ENCODE results near the gene MIS18A.
A peak's percentile ranks its signal among the peaks of the same experiment; 100 is the strongest.
"Not testable (repeated sequence)": the region's sequence is repeated elsewhere in the genome, so short reads cannot be mapped to it uniquely, and the experiment has no call there.

MIS18A gene

GRCh38 chr21:32278518-32279376 is at the start of gene MIS18A:
Gene MIS18A, minus strand, starts transcription at chr21:32279049. Its CDS starts 35 bp downstream, at chr21:32279014.
- peak within 1 kb of the TSS; percentile 89 for H3K4me3 ChIP-seq (ENCODE audit: low read depth, low read length)
- DNase-seq (ENCODE audit: low read depth) = peak; percentile 80

DNA sequence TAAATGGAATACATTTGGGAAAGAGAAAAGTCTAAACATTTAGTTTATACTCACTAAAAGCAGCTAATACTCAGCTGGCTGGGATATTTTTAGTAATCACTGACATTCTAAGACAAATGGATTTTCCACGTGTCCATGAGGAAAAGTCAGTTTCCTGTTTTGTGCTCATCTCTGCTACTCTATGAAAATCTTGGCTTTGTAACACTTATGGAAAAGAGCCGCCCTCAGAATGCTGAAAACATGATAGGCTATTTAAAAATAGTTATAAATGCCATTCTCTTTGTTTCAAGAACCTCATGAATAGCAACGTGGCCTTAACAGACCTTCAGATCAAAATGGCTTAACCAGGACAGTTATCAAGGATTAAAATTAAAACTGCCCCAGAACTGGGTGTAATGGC is 49.7 kb upstream of the MIS18A start:
- no peak for DNase-seq (ENCODE audit: low read depth)
- no peak overlapping the region for H3K4me3 ChIP-seq (ENCODE audit: low read depth, low read length)

DNA sequence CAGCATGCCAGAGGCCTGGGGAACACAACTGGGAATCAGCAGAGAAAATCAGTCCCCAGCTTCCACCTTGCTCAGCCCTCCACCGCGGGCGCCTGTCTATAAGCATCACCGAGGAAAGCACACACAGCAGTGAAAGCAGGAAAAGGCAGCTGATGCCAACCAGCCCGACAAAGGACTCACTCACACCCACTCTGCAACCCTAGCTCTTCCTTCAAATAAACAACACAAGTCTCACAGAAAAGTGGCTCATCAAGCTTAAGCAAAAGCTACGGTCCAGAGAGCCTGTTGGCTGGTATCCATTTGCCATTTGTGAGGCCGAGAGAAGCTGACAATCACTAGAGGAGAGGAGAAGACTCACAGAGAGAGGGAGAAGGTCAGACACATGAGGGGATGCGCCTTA is 46.9 kb upstream of the MIS18A start:
- H3K4me3 ChIP-seq (ENCODE audit: low read depth, low read length) = no peak overlapping the region
- no peak for DNase-seq (ENCODE audit: low read depth)

DNA sequence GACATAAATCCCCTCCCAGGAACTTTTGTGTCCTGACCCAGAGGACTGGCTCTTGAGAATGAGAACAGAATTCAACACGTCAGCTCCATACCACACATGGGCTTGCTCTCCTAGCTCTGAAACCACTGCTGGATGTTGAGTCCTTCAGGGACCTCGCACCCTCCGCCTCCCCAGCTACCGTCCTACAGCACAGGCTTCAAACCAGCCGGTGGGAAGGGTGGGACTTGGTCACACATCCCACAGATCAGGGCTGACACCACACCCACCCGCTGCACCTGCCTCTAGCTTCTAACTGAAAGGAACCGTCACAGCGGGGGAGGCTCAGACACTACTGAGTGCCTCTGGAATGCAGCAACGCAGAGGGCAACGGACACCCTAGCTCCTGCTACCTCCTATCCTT is 43.8 kb upstream of the MIS18A start:
- no peak for DNase-seq (ENCODE audit: low read depth)
- H3K4me3 ChIP-seq (ENCODE audit: low read depth, low read length) = no peak overlapping the region

- no peak for DNase-seq (ENCODE audit: low read depth)
These were observed 43.3 kb upstream of the MIS18A start for GRCh38 chr21:32322103-32322502.

GRCh38 chr21:32321480-32321879 is 42.6 kb upstream of the MIS18A start:
- no peak overlapping the region for H3K4me3 ChIP-seq (ENCODE audit: low read depth, low read length)
- DNase-seq (ENCODE audit: low read depth) = no peak

More at GRCh38 chr21:32322103-32322502, 43.3 kb upstream of the MIS18A start:
- no peak overlapping the region for H3K4me3 ChIP-seq (ENCODE audit: low read depth, low read length)

- DNase-seq (ENCODE audit: low read depth) = no peak
- no peak overlapping the region for H3K4me3 ChIP-seq (ENCODE audit: low read depth, low read length)
These were observed 41.9 kb upstream of the MIS18A start for GRCh38 chr21:32320726-32321125.

DNA sequence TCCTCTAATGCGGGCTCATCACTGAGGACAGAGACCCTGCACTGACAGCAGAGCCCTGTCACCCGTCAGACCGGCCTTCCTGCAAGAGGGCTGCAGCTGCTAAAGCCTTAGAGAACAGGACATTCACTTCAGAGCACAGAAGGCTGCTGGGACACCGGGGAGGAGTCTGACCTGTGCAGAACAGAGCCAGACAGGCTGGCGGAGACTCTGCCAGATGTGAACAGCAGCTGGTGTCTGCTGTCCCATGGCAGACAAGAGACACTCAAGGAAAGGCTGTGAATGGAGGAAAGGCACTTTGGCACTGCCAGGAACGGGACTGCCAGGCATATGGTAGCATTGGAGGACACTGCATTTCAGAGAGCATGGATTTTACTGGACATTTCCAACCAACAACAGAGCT is 41.2 kb upstream of the MIS18A start:
- no peak for DNase-seq (ENCODE audit: low read depth)
- no peak overlapping the region for H3K4me3 ChIP-seq (ENCODE audit: low read depth, low read length)

GRCh38 chr21:32319012-32319411 is 40.2 kb upstream of the MIS18A start:
- DNase-seq (ENCODE audit: low read depth) = no peak
- no peak overlapping the region for H3K4me3 ChIP-seq (ENCODE audit: low read depth, low read length)

DNA sequence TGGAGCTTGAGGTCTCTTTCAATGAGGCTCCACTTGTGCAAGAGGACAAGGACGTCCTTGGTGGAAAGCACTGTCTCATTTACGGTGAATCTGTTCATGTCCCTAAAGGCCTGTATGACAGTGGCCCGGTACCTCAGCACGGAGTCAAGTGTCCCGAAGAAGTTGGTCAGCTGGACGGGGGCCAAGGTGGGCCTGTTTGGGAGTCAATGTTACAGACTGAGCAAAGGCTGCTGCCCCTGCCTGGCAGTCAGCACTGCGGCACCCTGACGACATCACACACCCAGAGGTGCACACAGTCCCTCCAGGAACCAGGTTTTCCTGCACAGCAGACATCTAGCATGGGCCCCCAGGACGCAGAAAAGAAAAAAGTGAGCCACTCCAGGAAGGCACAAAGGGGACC is 38.9 kb upstream of the MIS18A start:
- no peak overlapping the region for H3K4me3 ChIP-seq (ENCODE audit: low read depth, low read length)
- DNase-seq (ENCODE audit: low read depth) = no peak

DNA sequence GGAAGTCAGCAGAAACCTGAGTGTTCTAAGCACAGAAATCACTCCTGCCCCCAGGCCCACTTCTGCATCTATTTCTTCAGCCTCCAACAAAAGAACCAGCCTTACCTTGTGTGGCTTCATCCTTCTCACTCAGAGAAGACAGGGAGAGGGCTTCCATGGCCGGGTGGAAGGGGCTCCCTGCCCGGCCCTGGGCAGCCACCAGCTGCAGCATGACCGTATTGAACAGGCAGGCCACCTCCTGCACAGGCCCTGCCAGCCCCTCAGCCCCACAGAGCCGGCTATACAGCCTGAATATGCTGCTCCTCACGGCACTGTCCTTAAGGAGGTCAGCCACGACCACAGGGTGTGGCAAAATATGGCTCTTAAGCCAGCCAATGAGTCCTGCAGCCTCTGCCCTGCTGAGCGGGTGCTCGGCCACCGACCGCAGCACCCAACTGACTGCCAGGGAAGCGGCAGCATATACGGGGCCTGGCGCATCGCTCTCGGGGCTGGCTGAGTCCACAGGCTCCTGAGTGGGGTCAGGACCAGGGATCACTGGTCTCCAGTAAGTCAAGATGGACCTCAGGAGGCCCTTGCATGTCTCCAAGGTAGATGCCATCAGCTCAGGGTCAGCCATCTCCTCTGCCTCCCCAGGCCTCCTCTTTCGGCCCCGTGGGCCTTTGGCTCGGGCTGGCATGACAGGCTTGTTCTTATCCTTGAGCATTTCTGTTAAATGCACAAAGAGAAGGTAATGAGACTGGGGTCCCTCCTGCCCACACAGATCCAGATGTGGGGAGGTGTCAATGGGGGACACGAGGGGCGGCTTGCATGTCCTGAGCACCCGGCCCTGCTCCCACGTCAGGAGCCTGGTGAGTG is 37.7 kb upstream of the MIS18A start:
- H3K4me3 ChIP-seq (ENCODE audit: low read depth, low read length) = no peak overlapping the region
- no peak for DNase-seq (ENCODE audit: low read depth)

DNA sequence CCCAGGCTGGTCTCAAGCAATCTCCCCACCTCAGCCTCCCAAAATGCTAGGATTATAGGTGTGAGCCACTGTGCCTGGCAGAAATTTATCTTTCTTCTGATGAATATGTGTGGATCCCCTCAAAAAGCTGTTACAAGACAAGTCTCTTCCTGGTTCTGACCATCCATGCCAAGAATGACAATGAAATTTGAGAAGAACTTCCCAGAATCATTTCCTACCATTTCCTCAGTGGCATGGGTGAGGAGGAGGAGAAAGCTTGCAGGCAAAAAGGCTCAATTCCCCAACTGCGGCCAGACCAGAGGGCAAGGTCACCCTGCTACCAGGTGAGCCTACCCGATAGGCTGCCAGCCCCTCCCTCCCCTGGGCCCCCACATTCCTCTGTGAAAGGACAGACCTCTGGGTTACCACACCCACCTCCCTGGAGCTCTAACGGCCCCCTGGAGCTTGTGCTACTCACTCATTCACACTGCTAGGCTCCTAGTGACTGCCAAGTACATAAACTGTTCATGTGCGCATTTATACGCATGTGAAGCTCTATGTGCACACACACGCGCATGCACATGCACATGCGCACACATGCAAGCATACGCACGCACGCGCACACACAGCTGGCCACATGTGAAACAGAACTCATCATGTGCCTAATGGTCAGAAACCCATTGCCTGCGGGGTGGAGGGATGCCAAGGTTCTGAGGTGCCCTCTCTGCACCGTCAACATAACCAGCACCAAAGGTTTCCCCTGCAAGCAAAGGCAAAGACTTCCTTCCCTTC is 36.8 kb upstream of the MIS18A start:
- DNase-seq (ENCODE audit: low read depth) = no peak
- no peak overlapping the region for H3K4me3 ChIP-seq (ENCODE audit: low read depth, low read length)

DNA sequence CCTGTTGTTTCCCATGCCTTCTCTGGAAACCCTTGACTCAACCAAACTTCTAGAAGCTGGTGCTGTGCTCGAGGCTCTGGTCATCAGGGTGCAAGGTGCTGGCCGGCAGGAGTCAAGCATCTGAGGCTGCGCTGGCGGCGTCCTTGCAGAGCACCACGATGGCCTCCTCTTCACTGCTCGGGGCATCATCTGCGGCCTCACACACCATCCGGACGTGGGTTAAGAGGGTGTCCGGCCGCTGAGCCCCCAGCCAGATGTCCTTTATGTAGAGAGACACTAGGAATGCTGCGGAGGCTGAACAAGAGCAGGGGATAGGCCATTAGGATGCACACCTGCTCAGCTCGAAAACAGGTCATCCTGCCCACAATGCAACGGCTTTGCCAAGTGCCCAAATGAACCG is 36.0 kb upstream of the MIS18A start:
- DNase-seq (ENCODE audit: low read depth) = no peak
- H3K4me3 ChIP-seq (ENCODE audit: low read depth, low read length) = no peak overlapping the region

DNA sequence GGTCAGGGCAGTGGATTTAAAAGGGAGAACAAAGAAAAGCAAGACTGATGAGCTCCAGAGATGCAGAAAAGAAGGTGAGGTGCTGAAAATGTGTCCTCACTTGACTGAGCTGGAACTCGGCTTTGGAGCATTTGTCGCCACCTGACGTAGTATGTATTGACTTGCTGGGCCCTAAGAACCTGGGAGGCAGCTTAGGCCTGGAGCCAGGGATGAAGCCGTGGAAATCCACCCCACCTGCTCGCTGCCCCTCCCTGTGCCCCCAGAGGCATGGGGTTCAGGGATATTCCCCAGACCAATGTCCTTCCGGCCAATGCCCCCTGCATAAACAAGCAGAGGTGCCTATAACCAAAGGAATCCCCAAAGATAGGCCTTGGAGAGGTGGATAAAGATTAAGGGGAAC is 34.1 kb upstream of the MIS18A start:
- H3K4me3 ChIP-seq (ENCODE audit: low read depth, low read length) = no peak overlapping the region

DNA sequence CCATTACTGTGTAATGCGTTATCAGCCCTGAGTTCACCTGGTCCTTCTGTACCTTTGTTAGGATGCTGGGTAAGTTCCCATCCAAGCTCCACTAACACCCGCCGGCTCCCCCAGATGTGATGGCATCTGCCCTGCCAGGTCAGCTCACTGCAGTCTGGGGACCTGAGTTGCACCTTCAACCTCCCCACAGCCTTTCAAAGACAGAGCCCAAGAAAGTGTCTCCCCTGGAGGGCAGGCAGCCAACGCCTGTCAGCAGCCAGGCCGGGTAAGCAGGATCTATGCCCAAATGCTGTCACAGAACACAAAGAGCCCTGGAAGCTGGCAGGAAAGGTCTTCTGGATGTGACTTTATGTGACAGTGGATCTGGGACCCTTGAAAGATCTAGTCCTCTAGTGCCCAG is 33.5 kb upstream of the MIS18A start:
- DNase-seq (ENCODE audit: low read depth) = no peak
- H3K4me3 ChIP-seq (ENCODE audit: low read depth, low read length) = no peak overlapping the region

More for the DNA sequence above, 34.1 kb upstream of the MIS18A start:
- no peak for DNase-seq (ENCODE audit: low read depth)

- DNase-seq (ENCODE audit: low read depth) = no peak
- H3K4me3 ChIP-seq (ENCODE audit: low read depth, low read length) = no peak overlapping the region
These were observed 32.8 kb upstream of the MIS18A start for GRCh38 chr21:32311621-32312020.

DNA sequence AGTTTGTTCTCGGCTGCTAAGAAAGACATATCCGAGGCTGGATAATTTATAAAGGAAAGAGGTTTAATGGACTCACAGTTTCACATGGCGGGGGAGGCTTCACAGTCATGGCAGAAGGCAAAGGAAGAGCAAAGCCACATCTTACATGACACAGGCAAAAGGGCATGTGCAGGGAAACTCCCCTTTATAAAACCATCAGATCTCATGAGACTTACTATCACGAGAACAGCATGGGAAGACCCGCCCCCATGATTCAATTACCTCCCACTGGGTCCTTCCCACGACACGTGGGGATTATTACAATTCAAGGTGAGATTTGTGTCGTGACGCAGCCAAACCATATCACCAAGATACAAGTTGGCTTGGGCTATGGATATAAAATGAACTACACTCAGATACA is 32.1 kb upstream of the MIS18A start:
- not testable (repeated sequence) for H3K4me3 ChIP-seq (ENCODE audit: low read depth, low read length); DNase-seq (ENCODE audit: low read depth)

- no peak for DNase-seq (ENCODE audit: low read depth)
- no peak overlapping the region for H3K4me3 ChIP-seq (ENCODE audit: low read depth, low read length)
These were observed 31.1 kb upstream of the MIS18A start for GRCh38 chr21:32309906-32310460.

- DNase-seq (ENCODE audit: low read depth) = no peak
- H3K4me3 ChIP-seq (ENCODE audit: low read depth, low read length) = no peak overlapping the region
These were observed 29.8 kb upstream of the MIS18A start for GRCh38 chr21:32308696-32309095.

- no peak overlapping the region for H3K4me3 ChIP-seq (ENCODE audit: low read depth, low read length)
- no peak for DNase-seq (ENCODE audit: low read depth)
These were observed 28.9 kb upstream of the MIS18A start for GRCh38 chr21:32307706-32308105.

Data from skeletal muscle cell (primary cell).